Trophoblast cell (in vitro differentiated cells and primary cell): ENCODE measurements around the gene ST6GALNAC3.

ENCODE experiments used
- DNase-seq, 2 donors: peaks; one replicate each; pipeline ENCODE4 v3.0.0-alpha.2; 2016
- H2AFZ ChIP-seq: 2 replicates; pipeline ENCODE4 v1.6.1; 2013; ENCODE audit warnings: low read length, moderate library complexity, mild to moderate bottlenecking; ENCODE audit not compliant: insufficient read depth, poor library complexity
- H2AK5ac ChIP-seq: 2 replicates; pipeline ENCODE4 v1.6.1; 2013; ENCODE audit warnings: mild to moderate bottlenecking, low read length
- H2BK120ac ChIP-seq: 2 replicates; pipeline ENCODE4 v1.6.1; 2013; ENCODE audit warnings: low read length, mild to moderate bottlenecking, moderate library complexity; ENCODE audit not compliant: insufficient read depth, poor library complexity
- H2BK12ac ChIP-seq: 2 replicates; pipeline ENCODE4 v1.6.1; 2013; ENCODE audit warnings: mild to moderate bottlenecking, low read length, moderate library complexity
- H2BK5ac ChIP-seq: 2 replicates; pipeline ENCODE4 v1.6.1; 2013; ENCODE audit warnings: low read length, low read depth, moderate library complexity, mild to moderate bottlenecking; ENCODE audit not compliant: poor library complexity
- H3K14ac ChIP-seq: 2 replicates; pipeline ENCODE4 v1.6.1; 2013; ENCODE audit warnings: mild to moderate bottlenecking, low read length
- H3K18ac ChIP-seq: 2 replicates; pipeline ENCODE4 v1.6.1; 2013; ENCODE audit warnings: mild to moderate bottlenecking, low read length
- H3K23ac ChIP-seq: 2 replicates; pipeline ENCODE4 v1.6.1; 2013; ENCODE audit warnings: low read length
- H3K27ac ChIP-seq: 2 replicates; pipeline ENCODE4 v1.5.1; 2013; ENCODE audit warnings: low read depth, mild to moderate bottlenecking, inconsistent platforms, low read length, moderate library complexity
- H3K27me3 ChIP-seq: 2 replicates; pipeline ENCODE4 v1.6.1; 2013; ENCODE audit warnings: inconsistent platforms, mild to moderate bottlenecking, low read length, moderate library complexity; ENCODE audit not compliant: insufficient read depth
- H3K36me3 ChIP-seq, 2 experiments: 1 replicate in 1 of 2; 2 replicates in 1 of 2; pipeline ENCODE4 v1.6.1; 2013; ENCODE audit warnings: low read length in 2 of 2, mild to moderate bottlenecking in 2 of 2, moderate library complexity in 1 of 2; ENCODE audit not compliant: insufficient read depth in 2 of 2, control insufficient read depth in 1 of 2
- H3K4ac ChIP-seq: 2 replicates; pipeline ENCODE4 v1.6.1; 2013; ENCODE audit warnings: low read depth, mild to moderate bottlenecking, low read length, moderate library complexity
- H3K4me1 ChIP-seq, 2 experiments: 1 replicate in 1 of 2; 2 replicates in 1 of 2; pipeline ENCODE4 v1.6.1; 2013; ENCODE audit warnings: low read length in 2 of 2, mild to moderate bottlenecking in 2 of 2, moderate library complexity in 1 of 2; ENCODE audit not compliant: insufficient read depth in 2 of 2, control insufficient read depth in 1 of 2
- H3K4me2 ChIP-seq: 2 replicates; pipeline ENCODE4 v1.6.1; 2013; ENCODE audit warnings: inconsistent platforms, mild to moderate bottlenecking, low read length, moderate library complexity
- H3K4me3 ChIP-seq: 2 replicates; pipeline ENCODE4 v1.5.1; 2013; ENCODE audit warnings: mild to moderate bottlenecking, low read depth, low read length, inconsistent platforms
- H3K79me1 ChIP-seq: one replicate; pipeline ENCODE4 v1.6.1; 2013; ENCODE audit warnings: low read length
- H3K79me2 ChIP-seq: 2 replicates; pipeline ENCODE4 v1.6.1; 2013; ENCODE audit warnings: low read length, mild to moderate bottlenecking; ENCODE audit not compliant: control insufficient read depth, insufficient read depth, poor library complexity
- H3K9ac ChIP-seq: 2 replicates; pipeline ENCODE4 v1.6.1; 2013; ENCODE audit warnings: mild to moderate bottlenecking, low read length
- H3K9me3 ChIP-seq: 2 replicates; pipeline ENCODE4 v1.6.1; 2013; ENCODE audit warnings: low read depth, mild to moderate bottlenecking, control low read depth, inconsistent platforms, low read length; ENCODE audit not compliant: insufficient read depth
- H4K12ac ChIP-seq: 2 replicates; pipeline ENCODE4 v1.6.1; 2013; ENCODE audit warnings: low read depth, mild to moderate bottlenecking, low read length, moderate library complexity
- H4K8ac ChIP-seq: 2 replicates; pipeline ENCODE4 v1.6.1; 2013; ENCODE audit warnings: low read depth, mild to moderate bottlenecking, low read length, moderate library complexity
- H4K91ac ChIP-seq: one replicate; pipeline ENCODE4 v1.6.1; 2013; ENCODE audit warnings: low read depth, mild to moderate bottlenecking, low read length, moderate library complexity
- WGBS: extraction: QIAGEN DNeasy Blood & Tissue Kit; methylation state at CpG from one replicate; pipeline ENCODE4 v1.1.7; 2013; ENCODE audit warnings: missing lambda C conversion rate; ENCODE audit not compliant: insufficient read length, insufficient coverage; ENCODE audit errors: extremely low coverage; 5-methylcytosine and 5-hydroxymethylcytosine counted together

Gene ST6GALNAC3

DNA sequence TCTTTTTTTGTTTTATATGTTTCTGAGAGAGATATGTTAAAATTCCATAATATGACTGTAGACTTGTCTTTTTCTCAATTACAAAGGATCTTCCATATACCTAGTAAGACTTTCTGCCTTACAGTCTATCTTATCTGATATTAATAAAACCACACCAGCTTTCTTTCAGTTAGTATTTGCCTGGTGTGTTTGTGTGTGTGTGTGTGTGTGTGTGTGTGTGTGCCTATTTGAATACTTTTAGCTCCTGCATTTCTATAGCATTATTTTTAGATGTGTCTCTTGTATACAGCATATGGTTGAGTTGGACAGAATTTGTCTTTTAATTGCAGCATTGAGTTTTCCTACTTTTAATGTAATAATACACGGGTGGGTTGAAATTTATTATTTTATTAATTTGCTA, 27.5 kb downstream of the ST6GALNAC3 start:
- H3K27ac ChIP-seq, result no peak overlapping the region
- no peak overlapping the region for H3K4me3 ChIP-seq
- H4K8ac ChIP-seq, result no peak overlapping the region
- no peak overlapping the region for H3K9ac ChIP-seq
- H4K91ac ChIP-seq, result no peak overlapping the region
- peaks cover 2 to 3% of the 10 kb centered on the region in 2 experiments for H3K36me3 ChIP-seq
- no CpG with 5 or more reads among the region's 1 CpG for WGBS
- H3K79me2 ChIP-seq, result no peaks in the 10 kb centered on the region
- H2AFZ ChIP-seq, result no peak overlapping the region
- H2BK12ac ChIP-seq, result no peak overlapping the region
- no peak overlapping the region for H2BK5ac ChIP-seq
- H3K23ac ChIP-seq, result no peak overlapping the region
- H4K12ac ChIP-seq, result no peak overlapping the region
- no peak overlapping the region for H3K4me2 ChIP-seq
- H3K18ac ChIP-seq, result no peak overlapping the region
- no peaks in the 10 kb centered on the region for H3K79me1 ChIP-seq
- no peaks in the 10 kb centered on the region for H3K27me3 ChIP-seq
- H2BK120ac ChIP-seq, result no peak overlapping the region
- no peak for DNase-seq
- no peak overlapping the region for H2AK5ac ChIP-seq
- no peak overlapping the region for H3K4ac ChIP-seq
- H3K14ac ChIP-seq, result no peak overlapping the region
- no peaks in the 10 kb centered on the region for H3K4me1 ChIP-seq
- H3K9me3 ChIP-seq, result no peaks in the 10 kb centered on the region

DNA sequence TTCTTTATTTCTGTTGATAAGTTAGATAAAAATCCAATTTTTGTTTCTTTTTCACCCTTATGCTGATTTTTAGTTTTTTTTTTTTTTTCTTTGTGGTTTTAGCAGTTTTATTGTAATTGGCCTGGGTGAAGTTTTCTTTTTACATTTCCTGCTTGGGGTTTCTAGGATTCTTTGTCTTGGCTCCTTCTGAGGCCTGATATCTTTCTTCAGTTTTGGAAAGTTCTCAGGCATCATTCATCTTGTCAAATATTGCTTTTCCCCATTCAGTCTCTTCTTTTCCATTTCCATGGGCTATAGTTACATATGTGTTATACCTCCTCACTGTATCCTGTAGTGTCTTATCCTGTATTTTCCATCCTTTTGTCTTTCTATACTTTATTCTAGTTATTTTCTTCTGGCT, 28.5 kb downstream of the ST6GALNAC3 start:
- H2AFZ ChIP-seq, result no peak overlapping the region
- no peak overlapping the region for H3K9ac ChIP-seq
- no peaks in the 10 kb centered on the region for H3K4me1 ChIP-seq
- H2BK12ac ChIP-seq, result no peak overlapping the region
- no peak for DNase-seq
- no peak overlapping the region for H2AK5ac ChIP-seq
- H3K9me3 ChIP-seq, result no peaks in the 10 kb centered on the region
- no peak overlapping the region for H4K8ac ChIP-seq
- H3K4me3 ChIP-seq, result no peak overlapping the region
- no peak overlapping the region for H3K23ac ChIP-seq
- no peaks in the 10 kb centered on the region for H3K79me1 ChIP-seq
- peaks cover 2 to 3% of the 10 kb centered on the region in 2 experiments for H3K36me3 ChIP-seq
- no peak overlapping the region for H4K91ac ChIP-seq
- no peak overlapping the region for H3K14ac ChIP-seq
- H3K79me2 ChIP-seq, result no peaks in the 10 kb centered on the region
- no peaks in the 10 kb centered on the region for H3K27me3 ChIP-seq
- no peak overlapping the region for H2BK120ac ChIP-seq
- no peak overlapping the region for H3K18ac ChIP-seq
- no peak overlapping the region for H3K27ac ChIP-seq
- no peak overlapping the region for H3K4me2 ChIP-seq
- H3K4ac ChIP-seq, result no peak overlapping the region
- H2BK5ac ChIP-seq, result no peak overlapping the region
- no peak overlapping the region for H4K12ac ChIP-seq

DNA sequence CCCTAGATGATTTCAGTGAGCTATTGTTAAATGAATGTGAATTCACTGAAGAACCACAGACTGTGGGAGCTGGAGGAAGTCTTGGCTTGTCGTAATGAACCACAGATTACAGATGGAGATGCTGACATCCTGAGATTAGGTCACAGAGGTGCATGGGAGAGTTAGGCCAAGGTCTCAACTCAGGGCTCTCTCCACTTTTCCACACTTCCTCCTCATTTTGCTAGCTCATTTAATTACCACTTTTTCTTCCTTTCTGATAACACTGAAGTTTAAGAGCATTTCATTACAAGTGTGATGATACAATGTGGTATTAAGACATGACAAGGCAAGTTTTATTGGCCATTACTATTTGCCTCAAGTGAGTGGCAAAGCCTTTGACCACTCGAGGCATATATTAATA, 30.8 kb downstream of the ST6GALNAC3 start:
- peaks cover 4 to 5% of the 10 kb centered on the region in 2 experiments for H3K4me1 ChIP-seq
- H3K79me2 ChIP-seq, result no peaks in the 10 kb centered on the region
- H3K9me3 ChIP-seq, result no peaks in the 10 kb centered on the region
- no peak overlapping the region for H3K4me3 ChIP-seq
- H3K27ac ChIP-seq, result no peak overlapping the region
- no peak overlapping the region for H3K14ac ChIP-seq
- no peak for DNase-seq
- H3K4me2 ChIP-seq, result no peak overlapping the region
- no peak overlapping the region for H3K18ac ChIP-seq
- H4K91ac ChIP-seq, result no peak overlapping the region
- H2BK120ac ChIP-seq, result no peak overlapping the region
- no peak overlapping the region for H3K4ac ChIP-seq
- no peak overlapping the region for H4K12ac ChIP-seq
- H3K36me3 ChIP-seq, result peaks cover 2 to 3% of the 10 kb centered on the region in 2 experiments
- H2BK12ac ChIP-seq, result no peak overlapping the region
- H3K27me3 ChIP-seq, result no peaks in the 10 kb centered on the region
- H2AFZ ChIP-seq, result no peak overlapping the region
- no peak overlapping the region for H2BK5ac ChIP-seq
- no peaks in the 10 kb centered on the region for H3K79me1 ChIP-seq
- H2AK5ac ChIP-seq, result no peak overlapping the region
- H3K23ac ChIP-seq, result no peak overlapping the region
- no CpG with 5 or more reads among the region's 2 CpGs for WGBS
- H4K8ac ChIP-seq, result no peak overlapping the region
- no peak overlapping the region for H3K9ac ChIP-seq

DNA sequence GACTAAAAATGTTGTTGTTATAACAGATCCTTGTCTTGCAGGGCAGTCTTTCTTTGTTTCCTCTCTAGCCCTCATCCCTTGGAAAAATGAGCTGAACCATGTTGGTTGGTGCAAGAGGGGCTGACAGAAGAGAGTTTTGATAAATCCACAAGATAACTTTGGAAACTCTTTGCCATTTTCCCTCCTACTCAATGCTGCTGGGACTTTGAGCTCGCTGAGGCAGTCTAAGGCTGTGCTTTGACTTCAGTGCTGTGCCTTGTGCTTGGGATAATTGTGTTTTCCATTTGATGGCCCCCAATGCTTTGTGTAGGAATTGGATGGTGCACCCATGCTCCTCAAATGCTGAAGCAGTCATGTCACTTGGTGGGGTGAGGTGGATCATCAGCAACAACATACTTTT, 31.7 kb downstream of the ST6GALNAC3 start:
- no peak overlapping the region for H3K9ac ChIP-seq

More for the DNA sequence above, 31.7 kb downstream of the ST6GALNAC3 start:
- H3K4me2 ChIP-seq, result no peak overlapping the region
- no peak overlapping the region for H3K14ac ChIP-seq
- peak overlapping the region; percentile 71 for H3K18ac ChIP-seq
- H2BK5ac ChIP-seq, result no peak overlapping the region
- H2BK120ac ChIP-seq, result no peak overlapping the region
- H3K9me3 ChIP-seq, result no peaks in the 10 kb centered on the region
- H4K8ac ChIP-seq, result no peak overlapping the region
- no peak overlapping the region for H3K4me3 ChIP-seq
- no peaks in the 10 kb centered on the region for H3K79me1 ChIP-seq
- no peak overlapping the region for H4K91ac ChIP-seq
- no CpG with 5 or more reads among the region's 1 CpG for WGBS
- peak overlapping the region; percentile 48 for H3K23ac ChIP-seq
- H3K79me2 ChIP-seq, result no peaks in the 10 kb centered on the region
- H3K4me1 ChIP-seq, result peaks cover 5% of the 10 kb centered on the region in 2 experiments
- DNase-seq, result no peak
- H3K27ac ChIP-seq, result no peak overlapping the region
- H2AFZ ChIP-seq, result no peak overlapping the region
- H3K4ac ChIP-seq, result no peak overlapping the region
- H3K27me3 ChIP-seq, result no peaks in the 10 kb centered on the region
- no peak overlapping the region for H2AK5ac ChIP-seq
- H2BK12ac ChIP-seq, result peak overlapping the region; percentile 31
- no peak overlapping the region for H4K12ac ChIP-seq
- H3K36me3 ChIP-seq, result peaks cover 2 to 3% of the 10 kb centered on the region in 2 experiments
